M059J (cell line): ENCODE results near the gene ALDH3B2. TPM values are rescaled to one million over a fixed set of nuclear protein-coding genes. Genes with fewer than 3 reads are reported as not detected.
"Not testable (repeated sequence)": the region's sequence is repeated elsewhere in the genome, so short reads cannot be mapped to it uniquely, and the experiment has no call there.

Experiments used
- DNase-seq: peaks from one replicate; pipeline ENCODE4 v3.0.0-alpha.2; 2012; ENCODE audit warnings: low read depth
- total RNA-seq: library from RNA; depleted of rRNA; stranded (reverse); fragments of >200 nt; shearing (Covaris generic); gene quantifications from 2 replicates; pipeline ENCODE4 v1.2.3, GENCODE V29; 2014

The ALDH3B2 gene
- total RNA-seq, 1 experiment from 2014 or later, result not detected

DNA sequence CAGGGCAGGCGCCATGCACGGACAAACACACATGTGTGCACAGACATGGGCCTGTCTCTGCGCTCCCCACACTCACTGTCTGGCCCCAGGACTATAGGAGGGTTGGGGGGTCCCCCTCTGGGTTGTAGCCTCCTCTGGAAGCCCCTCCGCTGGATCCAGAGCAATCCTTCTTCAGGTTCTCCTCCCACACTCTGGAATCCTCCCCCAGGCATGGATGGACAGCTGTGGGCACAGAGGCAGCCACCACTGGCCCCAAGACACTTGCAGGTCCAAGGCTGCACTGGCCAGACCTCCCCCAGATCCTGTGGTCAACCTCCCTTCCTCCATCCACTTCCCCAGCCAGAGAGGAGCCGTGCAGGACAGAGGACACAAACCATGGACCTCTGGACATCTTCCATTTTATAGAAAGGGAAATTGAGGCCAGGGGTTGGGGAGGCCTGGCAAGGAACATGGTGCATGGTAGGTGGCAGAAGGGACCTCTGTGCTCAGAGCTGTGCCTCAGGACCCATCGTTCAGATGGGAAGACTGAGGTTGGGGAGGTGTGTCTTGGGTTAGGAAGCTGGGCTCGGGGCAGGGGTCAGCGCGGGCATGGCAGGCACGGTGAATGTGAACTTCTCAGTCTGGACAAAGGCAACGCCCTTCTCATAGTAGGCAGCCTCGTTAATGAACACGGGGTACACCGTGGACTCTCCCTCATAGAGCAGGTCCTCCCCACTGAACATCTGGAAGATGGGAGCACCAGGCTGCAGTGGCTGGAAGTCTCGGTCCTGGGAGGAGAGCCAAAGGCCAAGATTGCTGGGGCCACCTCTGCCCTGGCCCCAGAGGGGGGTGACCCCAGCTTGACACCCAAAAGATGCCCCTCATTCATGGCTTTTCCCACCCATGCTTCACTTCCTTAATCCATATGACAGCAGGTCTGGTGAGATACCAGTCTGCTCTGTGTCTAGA is 32.0 kb downstream of the ALDH3B2 start:
- no peak for DNase-seq

GRCh38 chr11:67641338-67642172 is 32.9 kb downstream of the ALDH3B2 start:
- no peak for DNase-seq

- DNase-seq, result no peak
These were observed 33.6 kb downstream of the ALDH3B2 start for GRCh38 chr11:67640758-67641337.

GRCh38 chr11:67640021-67640757 is 34.2 kb downstream of the ALDH3B2 start:
- peak; percentile 52 for DNase-seq

DNA sequence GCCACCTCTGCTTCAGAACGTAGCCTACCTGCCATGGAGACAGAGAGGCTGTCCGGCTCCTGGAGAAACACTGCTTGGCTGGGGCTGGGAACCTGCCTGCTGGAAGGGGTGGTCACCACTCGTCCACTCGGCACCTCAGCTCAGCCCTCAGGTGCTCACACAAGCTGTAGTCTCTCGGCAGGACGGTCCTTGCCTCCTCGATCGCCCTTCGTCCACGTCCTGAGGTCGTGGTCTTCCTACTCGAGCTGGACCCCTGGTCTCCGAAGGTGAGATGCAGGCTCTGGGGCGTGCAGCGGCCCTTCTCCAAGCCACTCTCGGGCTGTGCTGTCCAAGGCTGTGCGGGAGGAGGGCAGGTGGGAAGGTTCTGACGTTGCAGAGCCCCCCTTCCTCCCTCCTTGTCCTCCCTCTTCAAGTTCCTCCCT is 35.0 kb downstream of the ALDH3B2 start, which contains the start of gene TBX10:
TBX10 (minus strand) TSS at position 326 of the 422 bp plus-strand sequence; CDS start at position 35, 291 bp downstream.
- no peak for DNase-seq

GRCh38 chr11:67638535-67639437 is 35.6 kb downstream of the ALDH3B2 start:
- no peak for DNase-seq

GRCh38 chr11:67637441-67637840 is 37.0 kb downstream of the ALDH3B2 start:
- DNase-seq, result not testable (repeated sequence)

DNA sequence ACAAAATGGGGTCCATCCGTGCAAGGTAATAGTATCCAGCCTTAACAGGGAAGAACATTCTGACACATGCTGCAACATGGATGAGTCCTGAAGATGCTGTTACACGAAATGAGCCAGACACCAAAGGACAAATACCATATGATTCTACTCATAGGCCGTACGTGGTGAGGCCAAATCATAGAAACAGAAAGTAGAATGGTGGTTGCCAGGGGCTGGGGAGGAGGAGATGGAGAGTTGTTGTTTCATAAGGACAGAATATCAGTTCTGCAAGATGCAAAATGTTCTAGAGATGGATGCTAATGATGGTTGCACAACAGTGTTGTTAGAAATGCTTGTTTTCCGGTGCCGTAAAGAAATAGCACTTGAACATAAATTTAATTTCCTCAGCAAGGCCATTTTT is 37.5 kb downstream of the ALDH3B2 start:
- no peak for DNase-seq

DNA sequence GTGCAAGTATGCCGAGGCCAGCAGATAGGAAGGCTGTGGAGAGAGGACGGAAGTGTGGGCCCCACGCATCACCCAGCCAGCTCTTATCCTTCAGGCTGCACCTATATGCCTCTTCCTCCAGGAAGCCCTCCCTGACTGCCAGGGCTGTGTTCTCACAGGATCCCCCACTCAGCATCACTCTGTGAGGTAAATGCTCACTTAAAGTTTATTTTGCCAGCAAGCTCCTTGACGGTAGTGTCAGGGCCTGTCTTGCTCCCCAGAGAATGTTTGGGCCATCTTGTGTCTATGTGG is 39.2 kb downstream of the ALDH3B2 start:
- DNase-seq, result no peak

- no peak for DNase-seq
These were observed 39.8 kb downstream of the ALDH3B2 start for GRCh38 chr11:67634366-67635230.

DNA sequence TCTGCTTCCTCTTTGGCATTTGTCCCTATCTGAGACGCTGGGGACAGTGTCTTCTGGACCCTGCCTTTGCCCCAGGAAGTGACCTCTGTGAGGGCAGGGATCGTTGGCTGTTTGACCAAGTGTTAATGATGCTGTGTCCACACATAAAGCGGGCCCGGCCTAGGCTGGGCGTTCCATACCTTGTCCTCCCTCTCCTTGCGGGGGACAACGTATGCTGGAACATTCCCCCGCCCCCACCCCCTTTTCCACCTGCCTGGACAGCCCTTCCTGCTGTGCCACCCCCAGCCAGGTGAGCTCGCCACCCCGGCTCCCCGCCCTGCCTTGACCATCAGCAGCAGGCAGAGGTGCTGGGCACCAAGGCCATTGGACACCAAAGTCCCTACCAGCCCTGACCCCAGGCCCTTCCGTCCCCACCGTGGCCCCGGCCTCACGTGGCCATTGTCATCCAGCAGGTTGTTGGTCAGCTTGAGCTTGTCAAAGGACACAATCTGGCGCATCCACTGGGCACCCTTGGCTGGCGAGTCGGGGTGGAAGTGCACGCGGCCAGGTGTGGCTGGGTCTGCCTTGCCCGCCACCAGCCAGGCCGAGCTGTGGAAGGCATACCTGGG is 40.6 kb downstream of the ALDH3B2 start:
- DNase-seq, result no peak

GRCh38 chr11:67632982-67633755 is 41.3 kb downstream of the ALDH3B2 start:
- DNase-seq, result no peak

DNA sequence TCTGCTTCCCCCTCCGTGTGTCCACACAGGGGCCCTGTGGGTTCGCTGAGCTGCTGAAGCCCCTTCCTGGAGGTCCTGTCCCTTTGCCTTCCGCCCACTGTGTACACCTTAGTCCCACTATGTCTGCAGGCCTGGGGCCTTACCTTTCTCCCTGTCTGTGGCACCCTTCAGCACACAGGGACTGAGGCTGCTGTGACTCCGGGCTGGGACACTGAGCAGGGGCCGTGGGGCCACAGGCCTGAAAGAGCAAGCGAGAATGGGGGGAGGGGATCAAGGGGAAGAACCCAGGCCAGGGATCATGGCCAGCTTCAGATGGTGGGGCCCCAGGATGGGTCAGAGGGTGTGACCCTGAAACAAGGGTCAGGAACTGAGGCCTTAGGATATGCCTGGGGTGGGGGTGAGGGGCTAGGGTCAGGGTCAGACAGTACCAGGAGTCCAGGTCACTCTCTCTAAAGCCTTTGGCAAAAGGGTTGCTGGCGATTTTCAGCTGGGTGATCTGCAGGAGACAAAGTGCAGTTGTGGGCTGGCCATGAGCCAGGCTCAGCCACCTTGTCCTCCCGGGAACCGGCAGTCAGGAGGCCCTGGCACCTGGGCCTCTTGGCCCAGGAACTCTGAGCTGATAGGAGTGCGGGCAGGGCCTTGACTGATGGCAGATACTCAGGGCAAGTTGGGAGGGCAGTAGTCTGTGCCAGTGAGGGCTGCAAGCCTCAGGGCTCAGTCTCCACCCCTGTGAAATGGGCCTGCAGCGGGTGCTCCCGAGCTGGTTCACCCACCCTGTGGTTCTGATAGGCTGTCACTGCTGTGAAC is 42.0 kb downstream of the ALDH3B2 start:
- no peak for DNase-seq

- no peak for DNase-seq
These were observed 42.6 kb downstream of the ALDH3B2 start for GRCh38 chr11:67631853-67632174.

DNA sequence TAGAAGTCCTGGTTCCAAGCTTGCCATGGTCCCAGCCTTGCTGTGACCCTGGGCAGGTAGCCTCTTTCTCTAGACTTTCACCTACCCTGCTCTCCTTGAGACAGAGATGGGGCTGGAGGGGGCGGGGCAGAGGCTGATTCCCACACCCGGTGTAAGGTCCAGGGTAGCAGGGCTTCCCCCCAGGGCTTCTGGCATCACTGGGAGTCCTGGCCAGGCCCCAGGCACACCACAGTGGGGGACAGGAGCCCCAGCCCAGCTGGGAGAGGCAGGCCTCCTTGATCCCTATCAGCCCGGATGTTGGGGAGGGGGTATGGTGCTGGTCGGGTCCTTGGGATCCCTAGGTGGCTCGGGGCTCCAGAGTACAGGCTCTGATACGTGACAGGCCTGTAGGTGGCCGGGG is 43.0 kb downstream of the ALDH3B2 start:
- DNase-seq, result no peak

DNA sequence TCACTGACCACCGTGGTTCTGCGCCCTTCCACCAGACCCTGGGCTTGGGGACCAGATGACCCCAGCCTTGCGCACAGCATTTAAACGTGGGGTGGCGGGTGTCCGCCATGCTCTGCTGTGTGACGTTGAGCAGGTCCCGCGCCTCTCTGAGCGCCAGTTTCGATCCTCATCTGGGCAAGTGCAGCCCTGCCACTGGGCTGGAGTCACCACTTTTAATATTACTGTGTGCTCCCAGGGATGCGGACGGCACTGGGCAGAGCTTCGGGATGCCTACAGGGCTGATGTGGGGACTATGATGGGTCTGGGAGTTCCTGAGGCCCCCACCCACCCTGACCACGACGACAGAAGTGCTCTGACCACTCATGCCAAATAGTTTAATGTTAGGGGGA is 43.5 kb downstream of the ALDH3B2 start:
- DNase-seq, result no peak

DNA sequence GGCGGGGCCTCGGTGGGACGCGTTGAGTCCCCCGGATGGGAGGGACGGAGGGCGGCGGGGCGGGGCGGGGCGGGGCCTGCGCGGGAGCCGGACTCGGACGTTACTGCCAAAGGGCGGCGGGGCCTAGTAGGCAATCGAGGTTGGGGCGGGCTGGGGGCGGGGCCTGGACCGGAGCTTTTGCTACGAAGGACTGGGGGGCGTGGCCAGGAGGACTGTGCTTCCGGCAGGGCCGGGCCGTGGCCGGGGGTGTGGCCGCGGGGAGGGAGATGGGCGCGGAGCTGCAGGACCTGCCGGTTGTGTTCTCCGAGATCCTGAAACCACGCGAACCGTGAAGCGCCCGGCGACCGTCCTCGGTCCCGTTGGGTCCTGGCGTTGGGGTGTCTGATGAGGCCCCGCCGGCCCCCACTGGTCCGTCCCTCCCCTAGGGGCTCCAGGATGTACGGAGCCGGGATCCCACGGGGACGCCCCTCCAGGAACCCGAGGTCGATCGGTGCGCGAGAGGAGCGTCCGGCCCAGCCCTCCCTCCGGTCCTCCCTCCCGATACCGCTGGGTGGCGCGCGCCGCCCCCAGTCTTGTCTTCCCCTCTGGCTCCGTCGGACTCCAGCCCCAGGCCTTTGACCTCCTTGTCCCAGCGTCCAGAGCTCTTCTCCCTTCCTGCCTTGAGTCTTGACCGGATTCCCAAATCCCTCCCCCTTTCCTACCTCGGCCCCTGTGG is 44.0 kb downstream of the ALDH3B2 start:
- DNase-seq, result peak; percentile 95
